Daoy (cell line): ENCODE measurements around the gene ST3GAL6. TPM values are rescaled to one million over a fixed set of nuclear protein-coding genes. Genes with fewer than 3 reads are reported as not detected.

ENCODE experiments used
- DNase-seq: peaks from one replicate; pipeline ENCODE4 v3.0.0-alpha.2; 2015; ENCODE audit warnings: low read depth
- total RNA-seq: library from RNA; depleted of rRNA; stranded (reverse); fragments of >200 nt; shearing (Covaris generic); gene quantifications from 2 replicates; pipeline ENCODE4 v1.2.3, GENCODE V29; 2014; rRNA removed

Gene ST3GAL6, protein sequence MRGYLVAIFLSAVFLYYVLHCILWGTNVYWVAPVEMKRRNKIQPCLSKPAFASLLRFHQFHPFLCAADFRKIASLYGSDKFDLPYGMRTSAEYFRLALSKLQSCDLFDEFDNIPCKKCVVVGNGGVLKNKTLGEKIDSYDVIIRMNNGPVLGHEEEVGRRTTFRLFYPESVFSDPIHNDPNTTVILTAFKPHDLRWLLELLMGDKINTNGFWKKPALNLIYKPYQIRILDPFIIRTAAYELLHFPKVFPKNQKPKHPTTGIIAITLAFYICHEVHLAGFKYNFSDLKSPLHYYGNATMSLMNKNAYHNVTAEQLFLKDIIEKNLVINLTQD
- total RNA-seq, result 1.2 and 3.4 TPM in 2 replicates

DNA sequence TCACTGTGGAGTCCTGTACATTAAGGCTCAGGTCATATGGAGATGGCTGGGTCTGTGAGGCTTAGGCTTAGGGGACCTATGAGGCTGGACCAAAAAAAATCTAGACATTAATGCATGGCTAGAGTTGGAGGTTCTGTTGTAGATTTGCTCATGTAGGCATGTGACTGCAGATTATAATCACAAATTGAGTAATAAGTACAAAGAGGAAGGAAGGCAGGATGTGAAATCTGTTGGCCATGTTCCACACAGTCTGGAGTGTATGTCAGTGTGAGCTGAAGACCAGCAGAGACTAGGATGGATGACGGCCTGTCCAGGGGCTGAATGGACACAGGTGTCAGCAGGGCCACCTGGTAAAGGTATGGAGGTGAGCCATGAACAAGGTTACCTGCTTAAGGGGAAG is at the start of gene ST3GAL6:
TSS of gene ST3GAL6 (plus strand) at position 265 of the 400 bp plus-strand sequence. CDS start 5,101 bp downstream, outside the sequence.
- no peak for DNase-seq

DNA sequence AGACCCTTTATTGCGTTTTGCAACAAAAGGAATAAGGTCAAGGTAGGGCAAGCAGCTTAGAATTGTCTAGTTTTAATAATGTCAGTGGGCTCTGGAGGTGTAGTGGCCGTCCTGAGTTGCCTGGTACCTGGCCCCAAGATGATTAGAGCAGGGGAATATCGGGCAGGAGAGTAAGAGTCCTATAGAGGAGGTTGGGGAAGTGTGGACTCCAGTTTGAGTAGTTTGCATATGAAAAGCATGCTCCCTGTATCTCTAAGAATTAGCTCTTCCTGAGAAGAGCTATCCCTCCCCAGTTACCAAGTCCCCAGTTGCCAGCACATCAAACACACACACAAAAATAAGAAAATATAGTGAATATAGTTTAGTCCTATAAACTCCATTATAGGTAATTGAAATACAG is 49.2 kb upstream of the ST3GAL6 start:
- no peak for DNase-seq

DNA sequence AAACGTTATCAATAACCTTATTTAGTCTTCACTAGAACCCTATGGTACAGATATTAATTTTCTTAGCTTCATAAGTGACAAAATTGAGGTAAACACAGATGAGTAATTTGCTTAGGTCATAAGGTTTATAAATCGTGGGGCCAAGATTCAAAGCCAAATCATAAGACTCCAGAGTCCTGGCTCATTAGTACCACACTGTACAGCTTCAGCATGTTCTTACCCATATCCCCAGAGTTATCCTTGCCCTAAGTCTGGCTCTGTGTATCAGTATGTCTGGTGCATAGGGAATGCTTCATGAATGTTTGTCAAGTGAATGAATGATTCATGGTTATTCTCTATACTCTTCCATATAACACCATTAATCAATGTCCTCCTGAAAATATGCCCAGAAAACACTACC is 45.6 kb upstream of the ST3GAL6 start:
- DNase-seq, result no peak

DNA sequence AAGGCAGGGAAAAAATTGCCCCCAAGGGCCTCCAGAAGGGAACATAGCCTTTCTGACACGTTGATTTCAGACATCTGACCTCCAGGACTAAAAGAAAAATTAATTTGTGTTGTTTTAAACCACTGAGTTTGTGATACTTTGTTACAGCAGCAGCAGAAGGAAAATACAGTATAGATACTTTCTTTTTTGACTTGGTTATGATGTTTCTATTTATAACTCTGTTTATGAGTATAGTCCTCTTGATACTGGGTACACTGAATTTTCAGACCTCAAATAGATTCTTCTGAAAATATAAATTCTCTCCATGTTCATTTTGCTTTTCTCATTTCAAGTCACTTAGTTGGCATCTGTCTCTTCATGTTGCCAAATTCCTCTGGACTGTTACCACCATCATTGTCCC is 44.4 kb upstream of the ST3GAL6 start:
- DNase-seq, result no peak

DNA sequence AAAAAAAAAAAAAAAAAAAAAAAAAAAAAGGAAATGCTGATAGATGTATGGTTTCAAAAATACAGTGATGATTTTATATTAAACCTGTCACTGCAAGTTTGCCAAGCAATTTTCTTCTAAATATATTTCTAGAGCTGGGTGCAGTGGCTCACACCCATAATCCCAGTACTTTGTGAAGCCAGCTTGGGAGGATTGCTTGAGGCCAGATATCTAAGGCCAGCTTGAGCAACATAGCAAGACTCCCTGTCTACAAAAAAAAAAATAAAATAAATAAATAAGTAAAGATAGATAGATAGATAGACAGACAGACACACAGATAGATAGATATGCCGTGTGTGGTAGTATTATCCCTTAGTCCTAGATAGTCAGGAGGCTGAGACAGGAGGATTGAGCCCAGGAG is 41.4 kb upstream of the ST3GAL6 start:
- DNase-seq, result no peak

DNA sequence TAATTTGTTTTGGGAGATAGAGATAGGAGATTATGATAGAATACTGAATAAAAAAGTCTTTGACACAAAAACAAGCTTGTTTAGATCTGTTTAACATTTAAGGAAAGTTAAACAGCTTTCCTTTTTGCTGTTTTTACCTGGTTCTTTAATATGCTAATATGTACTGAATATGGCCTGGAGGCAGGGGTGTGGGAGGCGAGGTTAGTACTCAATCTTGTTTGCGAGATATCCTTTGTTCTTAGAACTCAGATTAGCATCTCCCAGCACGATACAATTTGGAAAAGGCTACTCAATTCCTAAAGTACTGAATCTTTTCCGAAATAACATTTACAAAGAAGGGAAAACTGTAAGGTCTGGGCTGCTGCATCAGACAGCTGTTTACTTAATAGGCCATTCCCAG is 40.8 kb upstream of the ST3GAL6 start:
- no peak for DNase-seq

DNA sequence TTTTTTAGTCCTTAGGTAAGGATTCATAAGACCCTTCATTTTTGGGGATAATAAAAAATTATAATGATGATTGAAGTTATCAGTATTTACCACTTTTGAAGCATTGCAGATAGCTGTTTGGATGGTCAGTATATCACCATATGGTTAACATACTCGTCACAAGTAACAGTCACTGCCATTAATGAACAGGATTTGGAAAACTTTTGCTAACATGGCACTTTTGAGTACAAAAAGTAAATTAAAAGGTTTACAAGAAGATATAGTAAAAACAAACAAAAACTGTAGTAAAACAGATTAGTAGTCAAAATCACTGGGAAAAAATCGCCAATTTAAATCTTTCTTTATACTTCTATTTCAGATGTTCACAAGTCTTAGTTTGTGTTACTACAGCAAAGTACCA is 37.8 kb upstream of the ST3GAL6 start:
- no peak for DNase-seq

DNA sequence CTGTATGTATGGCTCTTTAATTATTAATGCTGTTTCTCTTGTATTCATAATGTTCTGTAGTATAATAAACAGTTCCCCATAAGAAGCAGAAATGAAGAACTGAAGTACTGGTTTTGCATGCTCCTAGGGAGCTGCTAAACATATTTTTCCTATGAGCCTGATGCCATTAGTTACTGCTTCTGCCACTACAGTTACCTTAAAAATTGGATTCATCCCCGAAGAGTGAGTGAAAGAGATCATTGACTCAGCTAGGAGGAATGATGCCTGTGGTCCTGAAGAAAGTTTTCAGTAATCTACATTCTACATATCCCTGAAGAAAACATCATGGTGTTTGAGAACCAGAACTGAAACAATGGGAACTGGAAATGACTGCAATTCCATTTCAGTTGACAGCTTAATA is 37.1 kb upstream of the ST3GAL6 start:
- DNase-seq, result no peak

DNA sequence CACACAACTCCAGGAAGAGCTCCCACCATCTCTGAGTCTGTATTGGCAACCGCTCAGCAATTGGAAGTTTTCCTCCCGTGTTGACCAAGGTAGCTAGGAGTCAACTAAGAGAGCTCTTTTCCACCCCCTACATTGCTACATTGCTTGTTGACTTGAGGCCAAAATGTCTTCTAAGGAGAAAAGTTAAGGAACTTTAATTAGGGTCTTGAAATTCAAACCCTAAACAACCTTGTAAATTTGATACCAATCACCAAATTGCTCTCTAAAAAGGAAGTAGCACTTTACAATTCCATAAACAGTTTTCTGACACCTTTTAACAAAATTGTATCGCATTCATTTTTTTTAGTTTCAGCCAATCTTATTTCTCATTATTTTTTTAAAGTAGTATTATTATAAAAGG is 35.5 kb upstream of the ST3GAL6 start:
- no peak for DNase-seq

DNA sequence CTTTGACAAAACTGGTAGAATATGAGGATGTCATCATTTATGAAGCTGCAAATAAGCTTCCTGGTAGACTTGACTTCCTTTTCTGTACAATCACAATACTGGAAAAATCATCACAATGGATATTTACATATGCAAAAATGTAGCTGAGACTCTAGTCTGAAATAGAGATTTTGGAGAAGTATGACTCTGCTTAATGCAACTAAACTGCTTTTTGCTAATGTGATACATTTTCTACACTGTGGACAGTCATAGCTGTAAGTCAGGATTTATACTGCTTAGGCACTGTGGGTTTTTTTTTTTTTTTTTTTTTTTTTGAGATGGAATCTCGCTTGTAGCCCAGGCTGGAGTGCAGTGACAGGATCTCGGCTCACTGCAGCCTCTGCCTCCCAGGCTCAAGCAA is 34.5 kb upstream of the ST3GAL6 start:
- no peak for DNase-seq

DNA sequence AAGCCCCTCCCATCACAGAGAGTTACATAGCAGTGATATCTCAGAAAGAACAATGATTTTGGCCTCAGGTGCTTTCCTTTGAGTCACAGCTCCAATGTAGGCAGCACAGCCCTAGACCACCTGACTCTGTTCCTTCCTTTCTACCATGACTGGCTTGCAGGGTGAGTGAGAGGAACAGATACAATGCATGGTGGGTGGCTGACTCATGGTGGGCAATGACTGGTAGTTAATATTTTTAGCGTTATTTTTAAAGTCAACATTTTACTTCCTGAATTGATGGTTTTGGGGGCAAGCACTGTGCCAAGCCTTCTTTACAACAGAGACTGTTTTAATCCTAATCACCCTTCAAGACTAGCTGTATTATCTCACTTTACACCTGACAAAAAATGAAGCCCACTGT is 32.8 kb upstream of the ST3GAL6 start:
- DNase-seq, result peak; percentile 82

DNA sequence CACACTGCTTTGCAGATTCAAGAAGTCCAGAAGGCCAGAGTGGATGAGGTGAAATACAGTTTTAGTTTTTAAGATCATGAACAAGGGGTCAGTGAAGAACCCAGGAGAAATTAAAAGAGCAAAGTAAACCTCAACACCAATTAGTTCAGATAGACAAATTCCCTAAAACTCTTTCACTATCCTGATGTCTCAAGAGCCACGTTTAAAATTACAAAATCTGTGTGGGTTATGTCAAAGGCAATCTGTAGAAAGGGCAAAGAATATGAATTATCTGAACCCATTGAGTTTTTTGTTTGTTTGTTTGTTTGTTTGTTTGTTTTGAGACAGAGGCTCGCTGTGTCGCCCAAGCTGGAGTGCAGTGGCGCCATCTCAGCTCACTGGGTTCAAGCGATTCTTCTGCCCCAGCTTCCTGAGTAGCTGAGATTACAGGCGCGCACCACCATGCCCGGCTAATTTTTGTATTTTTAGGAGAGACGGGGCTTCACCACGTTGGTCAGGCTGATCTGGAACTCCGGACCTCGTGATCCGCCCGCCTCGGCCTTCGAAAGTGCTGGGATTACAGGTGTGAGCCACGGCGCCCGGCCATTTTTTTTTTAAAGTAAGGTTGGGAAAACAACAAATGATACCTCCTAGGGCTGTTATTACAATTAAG is 32.1 kb upstream of the ST3GAL6 start:
- no peak for DNase-seq

DNA sequence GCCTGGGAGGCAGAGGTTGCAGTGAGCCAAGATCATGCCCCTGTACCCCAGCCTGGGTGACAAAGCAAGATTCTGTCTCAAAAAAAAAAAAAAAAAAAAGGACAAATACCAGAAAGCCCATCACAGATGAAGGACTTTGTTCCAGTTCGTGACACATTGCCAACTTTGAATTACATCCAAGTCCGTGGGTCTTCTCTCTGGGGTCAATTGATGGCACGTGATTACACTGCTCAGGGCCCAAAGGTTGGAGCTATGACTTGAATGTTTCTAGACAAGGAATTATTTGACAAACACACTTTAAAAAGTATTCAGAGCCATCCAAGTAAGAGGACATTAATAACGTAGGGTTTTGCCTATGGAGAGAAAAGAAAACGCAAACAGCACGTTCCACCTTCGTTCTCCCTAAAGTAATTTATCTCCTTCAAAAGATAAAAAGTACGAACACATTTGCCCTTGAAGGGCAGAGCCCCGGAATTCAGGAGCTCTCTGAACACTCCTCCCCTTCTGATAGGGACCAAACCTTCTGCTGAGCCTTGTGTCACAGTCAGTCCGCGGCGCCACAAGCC is 31.3 kb upstream of the ST3GAL6 start:
- DNase-seq, result no peak

DNA sequence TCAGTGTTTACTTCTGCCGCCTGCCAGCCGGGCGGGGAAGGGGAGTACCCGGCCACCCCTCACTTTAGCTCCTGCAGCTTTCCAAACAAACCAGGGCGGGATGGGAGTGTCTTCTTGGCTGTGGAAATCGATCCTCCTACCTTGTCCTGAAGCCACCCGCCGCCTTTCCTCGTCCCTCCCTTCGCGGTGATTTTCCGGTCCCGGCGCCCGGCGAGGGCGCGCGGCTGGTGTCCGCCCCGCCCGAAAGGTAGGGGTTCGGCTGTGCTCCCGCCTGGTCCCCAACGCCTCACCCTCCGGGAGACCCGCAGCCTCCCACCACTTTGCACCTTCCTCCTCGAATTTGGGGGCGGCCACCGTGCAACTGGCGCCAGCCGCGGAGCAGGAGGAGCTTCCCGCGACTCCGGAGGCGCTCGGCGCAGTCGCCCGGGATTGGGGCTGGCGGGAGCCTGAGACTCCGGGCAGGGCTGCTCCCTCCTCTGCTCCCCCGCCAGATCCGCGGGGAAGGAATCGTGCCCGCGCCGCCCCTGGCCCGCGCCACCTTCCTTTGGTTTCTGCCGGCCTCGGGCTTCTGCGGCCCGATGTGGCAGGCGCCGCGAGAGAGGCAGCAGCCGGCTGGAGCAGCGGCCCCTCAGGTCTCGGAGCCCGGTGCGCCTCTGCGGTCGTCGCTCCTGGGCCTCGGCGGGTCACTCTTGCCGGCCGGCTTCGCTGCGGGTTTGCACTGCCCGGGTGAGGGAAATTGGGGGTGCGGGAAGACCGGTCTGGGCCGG is 30.7 kb upstream of the ST3GAL6 start:
- peak; percentile 61 for DNase-seq

DNA sequence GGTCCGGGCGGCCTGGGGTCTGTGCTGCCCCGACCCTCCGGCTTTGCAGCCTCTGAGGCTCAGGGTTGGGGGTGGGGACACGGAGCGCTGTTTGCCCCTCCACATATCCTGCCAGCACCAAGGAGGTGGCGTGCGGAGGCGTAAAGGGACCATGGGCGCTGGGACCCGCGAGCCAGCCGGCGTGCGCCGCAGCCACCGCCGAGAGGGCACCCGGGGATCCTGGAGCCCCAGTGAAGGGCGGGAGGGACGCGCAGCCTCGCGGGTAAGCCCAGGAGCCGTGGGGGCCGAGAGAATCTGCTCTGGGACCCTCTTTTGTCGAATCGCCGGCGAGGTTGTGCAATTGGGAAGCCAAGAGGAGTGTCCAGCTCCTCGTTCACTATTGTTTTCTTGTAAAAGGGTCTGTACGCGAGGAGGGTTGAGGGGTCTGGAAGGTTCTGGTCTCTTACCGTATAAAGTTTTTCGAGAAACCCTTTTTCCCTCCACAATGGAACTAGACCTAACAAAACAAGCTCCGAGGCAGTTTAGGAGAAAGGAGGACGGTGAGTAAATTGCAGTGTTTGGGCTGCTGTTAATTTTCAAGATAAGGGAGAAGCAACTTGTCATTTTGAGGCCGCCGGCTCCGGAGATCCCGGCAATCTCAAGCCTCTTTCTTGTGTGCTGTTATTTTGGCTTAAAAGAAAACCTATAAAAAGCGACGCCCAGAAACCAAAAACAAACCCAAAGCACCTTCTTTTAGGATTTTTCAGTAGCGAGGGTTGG is 29.9 kb upstream of the ST3GAL6 start:
- peak; percentile 48 for DNase-seq

DNA sequence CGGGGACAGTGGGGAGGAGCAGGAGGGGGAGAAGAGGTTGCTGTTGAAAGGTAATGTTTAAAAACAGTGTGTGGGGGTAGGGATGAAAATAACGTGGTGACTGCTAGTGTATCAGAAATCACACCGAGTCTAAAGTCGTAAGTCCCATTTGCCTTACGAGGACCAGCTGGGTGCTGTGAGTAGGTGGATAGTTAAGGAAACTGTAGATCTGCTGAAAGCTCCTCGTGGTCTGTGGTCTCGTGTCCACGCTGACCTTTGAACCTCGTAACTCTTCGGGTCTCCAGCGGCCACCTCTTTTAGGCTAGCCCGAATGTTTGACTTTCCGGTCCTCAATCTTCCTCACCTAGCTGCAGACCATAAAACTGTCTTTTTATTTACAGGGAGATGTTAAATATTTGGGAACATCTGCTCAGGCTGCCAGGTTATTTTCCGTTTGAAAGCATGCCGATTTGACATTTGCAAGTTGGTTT is 29.3 kb upstream of the ST3GAL6 start:
- DNase-seq, result no peak

DNA sequence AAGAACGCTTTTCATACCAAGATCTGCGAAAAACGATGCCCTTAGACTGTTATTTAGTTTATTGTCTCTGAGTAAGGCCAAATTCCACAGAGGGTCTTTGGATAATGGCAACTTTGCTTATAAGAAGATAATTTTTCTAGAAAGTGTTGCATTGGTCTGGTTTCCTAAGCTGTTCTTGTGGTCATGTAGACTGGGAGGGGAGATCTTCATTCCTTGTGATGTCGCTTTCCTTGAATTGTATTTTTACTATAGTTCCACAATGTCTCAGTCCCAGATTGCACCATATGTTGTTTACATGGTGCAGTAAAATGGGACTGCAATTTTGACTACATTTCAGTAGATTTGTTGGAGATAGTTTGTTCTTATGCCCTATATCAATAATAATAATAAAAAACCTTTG is 28.8 kb upstream of the ST3GAL6 start:
- DNase-seq, result no peak

DNA sequence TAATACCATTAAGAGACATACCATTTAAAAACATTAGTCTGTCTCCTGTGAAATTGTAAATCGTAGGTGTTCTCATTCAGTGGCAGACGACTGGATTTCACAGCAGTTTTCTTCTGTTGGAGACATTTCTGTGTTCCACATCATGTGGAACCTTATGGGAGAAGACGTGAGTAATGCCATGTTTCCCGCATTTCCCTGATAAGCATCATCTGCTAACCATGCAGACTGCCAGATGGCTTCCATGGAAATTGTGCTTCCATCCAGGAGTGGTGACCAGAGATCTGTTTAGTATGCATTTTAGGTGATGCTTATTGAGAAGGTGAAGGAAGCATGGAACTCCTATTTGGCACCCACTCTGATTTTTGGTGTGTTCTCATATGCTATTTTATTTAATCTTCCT is 28.4 kb upstream of the ST3GAL6 start:
- peak; percentile 54 for DNase-seq

DNA sequence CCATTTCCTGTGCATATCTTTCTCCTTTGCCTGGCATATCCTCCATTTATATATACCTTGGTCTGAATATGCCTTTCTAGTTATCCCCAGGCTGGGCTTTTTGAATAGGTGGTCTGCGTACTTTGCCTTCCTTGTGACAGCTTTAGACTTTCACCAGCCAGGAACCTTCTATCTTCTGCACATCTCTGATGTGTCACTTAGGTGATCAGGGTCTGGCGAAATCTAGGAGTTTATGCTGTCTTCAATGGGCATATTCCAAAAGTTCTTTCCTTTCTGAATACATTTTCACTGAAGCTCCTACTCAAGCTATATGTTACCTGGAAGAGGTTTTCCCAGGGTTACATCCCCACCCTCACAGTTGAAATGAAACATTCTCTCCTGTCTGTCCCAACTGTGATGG is 27.8 kb upstream of the ST3GAL6 start:
- no peak for DNase-seq

DNA sequence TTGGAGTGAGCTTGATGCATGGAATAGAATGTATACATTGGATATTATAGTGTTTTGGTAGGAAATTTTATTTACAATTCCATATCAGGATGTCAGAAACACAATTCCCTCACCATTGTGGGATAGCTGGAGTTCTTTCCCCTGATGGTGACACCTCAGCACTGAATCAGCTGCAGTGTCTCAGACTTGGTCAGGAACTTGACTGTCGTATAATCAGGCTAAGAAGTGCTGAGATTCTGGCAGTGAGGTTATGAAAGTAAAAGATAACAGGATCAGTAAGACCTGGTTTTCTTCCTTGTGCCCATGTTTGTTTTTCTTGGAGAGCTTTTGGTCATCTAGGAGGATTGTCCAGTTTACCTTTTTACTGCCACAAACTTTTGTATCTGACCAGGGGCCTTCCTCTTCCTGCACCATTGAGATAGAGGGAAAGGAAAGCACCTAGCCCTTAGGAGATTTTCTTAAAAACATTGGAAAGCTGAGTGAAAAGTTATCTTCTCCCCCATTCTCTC is 27.3 kb upstream of the ST3GAL6 start:
- no peak for DNase-seq

DNA sequence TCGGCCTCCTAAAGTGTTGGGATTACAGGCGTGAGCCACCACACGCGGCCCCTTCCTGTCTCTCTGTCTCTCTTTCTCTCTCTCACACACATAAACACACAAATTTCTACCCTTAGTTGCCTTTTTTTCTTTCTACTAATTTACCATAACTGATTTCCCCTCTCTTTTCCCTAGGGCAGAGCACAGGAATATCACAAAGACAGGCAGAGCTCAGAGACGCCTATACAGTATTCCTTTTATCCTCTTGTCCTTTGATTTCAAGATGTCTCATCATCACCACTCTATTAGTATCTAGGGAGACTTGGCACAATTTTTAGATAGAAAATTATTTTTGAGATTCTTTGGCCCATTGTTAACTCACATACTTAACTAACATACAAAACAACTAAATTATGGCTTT is 25.8 kb upstream of the ST3GAL6 start:
- DNase-seq, result no peak
